Lung (tissue), 12 donors: ENCODE measurements around the gene ZNF281. TPM values are rescaled to one million over a fixed set of nuclear protein-coding genes. Genes with fewer than 3 reads are reported as not detected.
A peak's percentile ranks its signal among the peaks of the same experiment; 100 is the strongest.

ENCODE experiments used
- ATAC-seq: fragments of 200-7000 bp; cut with Tn5 transposase; one replicate; pipeline ENCODE4 v1.9.1; 2020; ENCODE audit warnings: moderate number of reproducible peaks; ENCODE audit not compliant: insufficient read depth, low FRiP score
- DNase-seq, 3 donors: peaks; one replicate each; pipeline ENCODE4 v3.0.0-alpha.2; 2013 to 2017
- H3K27ac ChIP-seq, 2 donors: one replicate each; pipeline ENCODE4 v1.5.1; 2013; ENCODE audit warnings: mild to moderate bottlenecking in 2 of 2, moderate library complexity in 2 of 2, control low read depth in 1 of 2, inconsistent platforms in 1 of 2, low read depth in 1 of 2, low read length in 1 of 2
- H3K27me3 ChIP-seq, 3 donors: one replicate each; pipeline ENCODE4 v1.5.1; 2013; ENCODE audit warnings: low read length in 2 of 3; ENCODE audit not compliant: control insufficient read depth in 3 of 3, insufficient read depth in 3 of 3
- H3K36me3 ChIP-seq, 4 donors: one replicate each; pipeline ENCODE4 v1.5.1; 2013; ENCODE audit warnings: low read length in 4 of 4, mild to moderate bottlenecking in 1 of 4, moderate library complexity in 1 of 4; ENCODE audit not compliant: control insufficient read depth in 4 of 4, insufficient read depth in 4 of 4
- H3K4me1 ChIP-seq, 5 donors: one replicate each; pipeline ENCODE4 v1.5.1; 2013; ENCODE audit warnings: low read length in 5 of 5, mild to moderate bottlenecking in 2 of 5, moderate library complexity in 1 of 5; ENCODE audit not compliant: control insufficient read depth in 5 of 5, insufficient read depth in 5 of 5
- H3K4me3 ChIP-seq: one replicate; pipeline ENCODE4 v1.5.1; 2013; ENCODE audit warnings: mild to moderate bottlenecking, control low read depth, moderate library complexity
- H3K9ac ChIP-seq, 2 donors: one replicate each; pipeline ENCODE4 v1.5.1; 2013; ENCODE audit warnings: low read length in 2 of 2, control low read depth in 1 of 2; ENCODE audit not compliant: insufficient read depth in 1 of 2
- H3K9me3 ChIP-seq, 4 donors: one replicate each; pipeline ENCODE4 v1.5.1; 2013; ENCODE audit warnings: low read length in 3 of 4, mild to moderate bottlenecking in 1 of 4, moderate library complexity in 1 of 4; ENCODE audit not compliant: control insufficient read depth in 4 of 4, insufficient read depth in 3 of 4
- WGBS, 2 donors: extraction: QIAGEN DNeasy Blood & Tissue Kit; methylation state at CpG; one replicate each; pipeline ENCODE4 v1.1.7; 2013; 5-methylcytosine and 5-hydroxymethylcytosine counted together
- polyA plus RNA-seq, 2 donors: library from polyadenylated mRNA; stranded (reverse); fragments of 200-250 nt; gene quantifications; one replicate each; pipeline ENCODE4 v1.2.1, GENCODE V29; 2013
- total RNA-seq, 2 donors: library from RNA; depleted of rRNA in 1 of 2; stranded (reverse); fragments of >200 nt in 1 of 2; gene quantifications; one replicate each; pipeline ENCODE4 v1.2.1, GENCODE V29; 2014 to 2021
- TF ChIP-seq, protein P1 (sequence below): IDR thresholded peaks from 2 replicates; pipeline ENCODE4 v1.5.1; 2012; ENCODE audit warnings: mild to moderate bottlenecking; ENCODE audit errors: control extremely low read depth, extremely low read depth
- donor health status: control.
- donor health status: control.
- donor health status: Bipolar disorder and iron deficiency.
- donor health status: healthy.
- donor health status: DM: yes; HTN: yes; CAD: no.

ZNF281 gene
- total and polyA plus RNA-seq, 4 donors, result 5.4 to 24.8 (median 10.9) TPM

DNA sequence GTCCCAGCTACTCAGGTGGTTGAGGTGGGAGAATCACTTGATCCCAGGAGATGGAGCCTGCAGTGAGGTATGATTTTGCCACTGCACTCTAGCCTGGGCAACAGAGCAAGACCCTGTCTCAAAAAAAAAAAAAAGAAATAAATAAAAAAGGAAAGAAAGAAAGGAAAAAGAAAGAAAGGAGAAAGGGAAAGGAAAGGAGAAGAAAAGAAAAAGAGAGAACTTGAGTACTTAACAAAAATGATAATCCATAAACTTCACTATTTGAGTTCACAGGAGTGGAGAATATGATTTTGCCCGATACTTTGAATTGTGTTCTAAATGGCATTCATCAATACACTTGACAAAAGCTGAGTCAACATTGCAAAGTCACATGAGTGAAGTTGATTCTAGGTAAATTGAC lies 23.8 kb upstream of the ZNF281 start:
- no peak for DNase-seq
- H3K9ac ChIP-seq, result no peak overlapping the region
- no peaks in the 10 kb centered on the region for H3K4me1 ChIP-seq
- ATAC-seq, result no peak
- no peaks in the 10 kb centered on the region for H3K36me3 ChIP-seq
- TF ChIP-seq, protein P1, sequence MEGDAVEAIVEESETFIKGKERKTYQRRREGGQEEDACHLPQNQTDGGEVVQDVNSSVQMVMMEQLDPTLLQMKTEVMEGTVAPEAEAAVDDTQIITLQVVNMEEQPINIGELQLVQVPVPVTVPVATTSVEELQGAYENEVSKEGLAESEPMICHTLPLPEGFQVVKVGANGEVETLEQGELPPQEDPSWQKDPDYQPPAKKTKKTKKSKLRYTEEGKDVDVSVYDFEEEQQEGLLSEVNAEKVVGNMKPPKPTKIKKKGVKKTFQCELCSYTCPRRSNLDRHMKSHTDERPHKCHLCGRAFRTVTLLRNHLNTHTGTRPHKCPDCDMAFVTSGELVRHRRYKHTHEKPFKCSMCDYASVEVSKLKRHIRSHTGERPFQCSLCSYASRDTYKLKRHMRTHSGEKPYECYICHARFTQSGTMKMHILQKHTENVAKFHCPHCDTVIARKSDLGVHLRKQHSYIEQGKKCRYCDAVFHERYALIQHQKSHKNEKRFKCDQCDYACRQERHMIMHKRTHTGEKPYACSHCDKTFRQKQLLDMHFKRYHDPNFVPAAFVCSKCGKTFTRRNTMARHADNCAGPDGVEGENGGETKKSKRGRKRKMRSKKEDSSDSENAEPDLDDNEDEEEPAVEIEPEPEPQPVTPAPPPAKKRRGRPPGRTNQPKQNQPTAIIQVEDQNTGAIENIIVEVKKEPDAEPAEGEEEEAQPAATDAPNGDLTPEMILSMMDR, result no peak
- no peaks in the 10 kb centered on the region for H3K9me3 ChIP-seq
- H3K4me3 ChIP-seq, result no peak overlapping the region
- H3K27ac ChIP-seq, result no peak overlapping the region
- no peaks in the 10 kb centered on the region for H3K27me3 ChIP-seq
- WGBS, 2 donors, result 95 to 100% methylated on average over 1 of the region's 1 CpG

GRCh38 chr1:200432586-200432985 lies 22.8 kb upstream of the ZNF281 start:
- no peaks in the 10 kb centered on the region for H3K9me3 ChIP-seq
- WGBS, 2 donors, result 89 to 96% methylated on average over 1 of the region's 1 CpG
- H3K4me1 ChIP-seq, result no peaks in the 10 kb centered on the region
- no peak overlapping the region for H3K9ac ChIP-seq
- no peak for DNase-seq
- H3K27me3 ChIP-seq, result no peaks in the 10 kb centered on the region
- no peak overlapping the region for H3K4me3 ChIP-seq
- TF ChIP-seq, protein P1, result no peak
- no peak for ATAC-seq
- H3K36me3 ChIP-seq, result no peaks in the 10 kb centered on the region
- H3K27ac ChIP-seq, result no peak overlapping the region

DNA sequence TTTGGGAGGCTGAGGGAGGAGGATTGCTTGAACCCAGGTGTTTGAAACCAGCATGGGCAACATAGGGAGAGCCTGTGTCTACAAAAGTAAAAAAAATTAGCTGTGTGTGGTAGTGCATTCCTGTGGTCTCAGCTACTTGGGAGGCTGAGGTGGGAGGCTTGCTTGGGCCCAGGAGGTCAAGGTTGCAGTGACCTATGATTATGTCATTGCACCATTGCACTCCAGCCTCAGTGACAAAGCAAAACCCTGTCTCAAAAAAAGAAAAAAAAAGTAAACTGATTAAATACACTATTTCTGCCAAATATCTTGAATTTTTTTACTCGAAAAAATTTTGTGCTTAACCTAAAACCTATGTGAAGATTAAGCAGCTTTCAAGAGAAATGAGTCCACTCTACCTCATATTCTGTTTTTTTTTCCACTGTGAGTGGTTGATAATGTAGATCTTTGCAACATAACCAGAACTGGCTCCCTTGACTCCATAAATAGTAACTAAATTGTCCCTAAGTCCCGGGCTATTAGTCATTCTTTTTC lies 19.4 kb upstream of the ZNF281 start:
- no peaks in the 10 kb centered on the region for H3K27me3 ChIP-seq
- WGBS, 2 donors, result 76 to 90% methylated on average over 2 of the region's 2 CpGs
- H3K4me3 ChIP-seq, result no peak overlapping the region
- TF ChIP-seq, protein P1, result no peak
- no peaks in the 10 kb centered on the region for H3K9me3 ChIP-seq
- ATAC-seq, result no peak
- no peaks in the 10 kb centered on the region for H3K4me1 ChIP-seq
- no peaks in the 10 kb centered on the region for H3K36me3 ChIP-seq
- no peak overlapping the region for H3K9ac ChIP-seq
- no peak overlapping the region for H3K27ac ChIP-seq
- DNase-seq, result no peak

DNA sequence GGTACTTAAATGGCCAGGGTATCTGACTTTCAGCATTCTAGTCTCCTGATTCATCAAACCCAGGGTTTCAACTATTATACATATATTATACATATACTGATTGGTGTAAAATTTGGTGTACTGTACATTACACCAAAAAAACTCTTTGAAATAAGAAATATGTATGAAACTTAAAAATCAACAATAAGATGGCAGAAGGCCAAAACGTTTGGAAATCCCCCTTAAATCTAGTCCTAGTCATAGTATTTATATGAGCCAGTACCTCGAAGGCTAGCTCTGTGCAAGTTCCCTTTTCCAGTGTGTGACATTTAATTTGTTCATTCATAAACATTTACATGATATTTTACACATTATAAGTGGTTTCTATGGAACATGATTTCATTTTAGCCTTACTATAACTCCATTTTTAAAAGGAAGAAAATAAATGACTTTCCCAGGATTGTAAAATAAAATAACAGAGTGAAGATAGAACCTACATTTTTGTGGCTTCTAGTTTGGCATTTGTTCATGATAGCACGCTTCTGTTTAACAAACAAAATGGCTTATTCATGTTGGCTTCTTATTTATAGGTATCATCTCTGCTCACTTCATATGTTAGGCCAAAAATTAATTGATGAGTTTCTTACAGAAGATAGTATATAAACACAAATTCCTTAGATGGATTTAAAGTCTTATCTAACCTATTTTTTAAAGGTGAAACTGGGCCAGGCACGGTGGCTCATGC lies 18.8 kb upstream of the ZNF281 start:
- no peak overlapping the region for H3K4me3 ChIP-seq
- H3K36me3 ChIP-seq, result no peaks in the 10 kb centered on the region
- H3K27me3 ChIP-seq, result no peaks in the 10 kb centered on the region
- no peaks in the 10 kb centered on the region for H3K9me3 ChIP-seq
- WGBS, 2 donors, result 56 to 57% methylated on average over 4 of the region's 4 CpGs
- H3K9ac ChIP-seq, result no peak overlapping the region
- H3K4me1 ChIP-seq, result no peaks in the 10 kb centered on the region
- ATAC-seq (no peak), DNase-seq (peak in 1 of 3 donors; percentile 28)
- no peak overlapping the region for H3K27ac ChIP-seq
- TF ChIP-seq, protein P1, result no peak
